ENCODE data around the gene GCLM.

The GCLM gene

GRCh38 chr1:93846992-93847810, 62.0 kb downstream of the GCLM start:
- H3K27me3 Mint-ChIP-seq, result no peaks in the 10 kb centered on the region
- ATAC-seq (ENCODE audit: low read depth), result peak; percentile 65
- peaks cover 3% of the 10 kb centered on the region for H3K36me3 Mint-ChIP-seq
- H3K9me3 Mint-ChIP-seq, result peaks cover 4% of the 10 kb centered on the region
- peaks cover 17% of the 10 kb centered on the region for H3K4me1 Mint-ChIP-seq
- peak; percentile 91 to 97 for DNase-seq (ENCODE audit: low spot score in 2 of 2)
- peak overlapping the region; percentile 87 for H3K4me3 Mint-ChIP-seq
- peak overlapping the region; percentile 99 for H3K27ac Mint-ChIP-seq

- Mint-ChIP-seq H3K9me3 (peaks cover 4% of the 10 kb centered on the region), H3K36me3 (peaks cover 5% of the 10 kb centered on the region), H3K27ac (peak overlapping the region; percentile 99), H3K4me3 (peak overlapping the region; percentile 87), H3K27me3 (no peaks in the 10 kb centered on the region), H3K4me1 (peaks cover 21% of the 10 kb centered on the region)
- ATAC-seq (ENCODE audit: low read depth) (peak; percentile 57), DNase-seq (ENCODE audit: low spot score in 2 of 2) (peak; percentile 84 to 86)
Measured at GRCh38 chr1:93846206-93846991, 62.8 kb downstream of the GCLM start.

GRCh38 chr1:93845538-93846205, 63.6 kb downstream of the GCLM start:
- no peaks in the 10 kb centered on the region for H3K27me3 Mint-ChIP-seq
- ATAC-seq (ENCODE audit: low read depth) (peak; percentile 1), DNase-seq (ENCODE audit: low spot score in 2 of 2) (peak in 1 of 2 donors; percentile 13)
- H3K4me1 Mint-ChIP-seq, result peaks cover 21% of the 10 kb centered on the region
- peak overlapping the region; percentile 87 for H3K4me3 Mint-ChIP-seq
- peak overlapping the region; percentile 99 for H3K27ac Mint-ChIP-seq
- peaks cover 5% of the 10 kb centered on the region for H3K36me3 Mint-ChIP-seq
- H3K9me3 Mint-ChIP-seq, result peaks cover 4% of the 10 kb centered on the region

- peak; percentile 8 for ATAC-seq (ENCODE audit: low read depth)
- H3K27ac Mint-ChIP-seq, result no peak overlapping the region
- peak; percentile 23 to 44 for DNase-seq (ENCODE audit: low spot score in 2 of 2)
Measured at GRCh38 chr1:93844262-93845045, 64.8 kb downstream of the GCLM start.

GRCh38 chr1:93842750-93843500, 66.3 kb downstream of the GCLM start:
- Mint-ChIP-seq H3K9me3 (no peaks in the 10 kb centered on the region), H3K4me3 (no peak overlapping the region), H3K36me3 (peaks cover 5% of the 10 kb centered on the region), H3K27ac (no peak overlapping the region), H3K27me3 (no peaks in the 10 kb centered on the region), H3K4me1 (peaks cover 18% of the 10 kb centered on the region)
- ATAC-seq (ENCODE audit: low read depth) (no peak), DNase-seq (ENCODE audit: low spot score in 2 of 2) (no peak)

More at GRCh38 chr1:93844262-93845045, 64.8 kb downstream of the GCLM start:
- H3K4me1 Mint-ChIP-seq, result peaks cover 18% of the 10 kb centered on the region
- no peak overlapping the region for H3K4me3 Mint-ChIP-seq
- H3K9me3 Mint-ChIP-seq, result no peaks in the 10 kb centered on the region
- peaks cover 5% of the 10 kb centered on the region for H3K36me3 Mint-ChIP-seq
- H3K27me3 Mint-ChIP-seq, result no peaks in the 10 kb centered on the region

- H3K27me3 Mint-ChIP-seq, result no peaks in the 10 kb centered on the region
- ATAC-seq (ENCODE audit: low read depth), result no peak
- peaks cover 12% of the 10 kb centered on the region for H3K4me1 Mint-ChIP-seq
- no peak for DNase-seq (ENCODE audit: low spot score in 2 of 2)
- no peak overlapping the region for H3K27ac Mint-ChIP-seq
- no peak overlapping the region for H3K4me3 Mint-ChIP-seq
- no peaks in the 10 kb centered on the region for H3K9me3 Mint-ChIP-seq
- peaks cover 7% of the 10 kb centered on the region for H3K36me3 Mint-ChIP-seq
Measured at GRCh38 chr1:93841771-93842170, 67.5 kb downstream of the GCLM start.

- H3K27me3 Mint-ChIP-seq, result no peaks in the 10 kb centered on the region
- no peaks in the 10 kb centered on the region for H3K9me3 Mint-ChIP-seq
- no peak overlapping the region for H3K4me3 Mint-ChIP-seq
- H3K4me1 Mint-ChIP-seq, result peaks cover 12% of the 10 kb centered on the region
- no peak for DNase-seq (ENCODE audit: low spot score in 2 of 2)
- H3K27ac Mint-ChIP-seq, result no peak overlapping the region
- no peak for ATAC-seq (ENCODE audit: low read depth)
- peaks cover 7% of the 10 kb centered on the region for H3K36me3 Mint-ChIP-seq
Measured at GRCh38 chr1:93840956-93841482, 68.2 kb downstream of the GCLM start.

GRCh38 chr1:93839753-93840152, 69.5 kb downstream of the GCLM start:
- H3K27me3 Mint-ChIP-seq, result no peaks in the 10 kb centered on the region
- H3K4me3 Mint-ChIP-seq, result no peak overlapping the region
- no peaks in the 10 kb centered on the region for H3K9me3 Mint-ChIP-seq
- ATAC-seq (ENCODE audit: low read depth), result no peak
- no peak for DNase-seq (ENCODE audit: low spot score in 2 of 2)
- H3K36me3 Mint-ChIP-seq, result peaks cover 9% of the 10 kb centered on the region
- peaks cover 7% of the 10 kb centered on the region for H3K4me1 Mint-ChIP-seq
- H3K27ac Mint-ChIP-seq, result no peak overlapping the region

GRCh38 chr1:93839307-93839706, 69.9 kb downstream of the GCLM start:
- Mint-ChIP-seq H3K4me1 (peaks cover 5% of the 10 kb centered on the region), H3K36me3 (peaks cover 13% of the 10 kb centered on the region), H3K4me3 (no peak overlapping the region), H3K27me3 (no peaks in the 10 kb centered on the region), H3K9me3 (peaks cover 3% of the 10 kb centered on the region), H3K27ac (no peak overlapping the region)
- DNase-seq (ENCODE audit: low spot score in 2 of 2) (no peak), ATAC-seq (ENCODE audit: low read depth) (no peak)

GRCh38 chr1:93837961-93838360, 71.3 kb downstream of the GCLM start:
- H3K27ac Mint-ChIP-seq, result no peak overlapping the region

More at GRCh38 chr1:93837961-93838360, 71.3 kb downstream of the GCLM start:
- no peak for DNase-seq (ENCODE audit: low spot score in 2 of 2)
- H3K27me3 Mint-ChIP-seq, result no peaks in the 10 kb centered on the region
- ATAC-seq (ENCODE audit: low read depth), result no peak
- peaks cover 17% of the 10 kb centered on the region for H3K36me3 Mint-ChIP-seq
- H3K4me1 Mint-ChIP-seq, result peaks cover 4% of the 10 kb centered on the region
- peaks cover 6% of the 10 kb centered on the region for H3K9me3 Mint-ChIP-seq
- no peak overlapping the region for H3K4me3 Mint-ChIP-seq
